ENCODE measurements around the gene GATAD2A.

The GATAD2A gene

DNA sequence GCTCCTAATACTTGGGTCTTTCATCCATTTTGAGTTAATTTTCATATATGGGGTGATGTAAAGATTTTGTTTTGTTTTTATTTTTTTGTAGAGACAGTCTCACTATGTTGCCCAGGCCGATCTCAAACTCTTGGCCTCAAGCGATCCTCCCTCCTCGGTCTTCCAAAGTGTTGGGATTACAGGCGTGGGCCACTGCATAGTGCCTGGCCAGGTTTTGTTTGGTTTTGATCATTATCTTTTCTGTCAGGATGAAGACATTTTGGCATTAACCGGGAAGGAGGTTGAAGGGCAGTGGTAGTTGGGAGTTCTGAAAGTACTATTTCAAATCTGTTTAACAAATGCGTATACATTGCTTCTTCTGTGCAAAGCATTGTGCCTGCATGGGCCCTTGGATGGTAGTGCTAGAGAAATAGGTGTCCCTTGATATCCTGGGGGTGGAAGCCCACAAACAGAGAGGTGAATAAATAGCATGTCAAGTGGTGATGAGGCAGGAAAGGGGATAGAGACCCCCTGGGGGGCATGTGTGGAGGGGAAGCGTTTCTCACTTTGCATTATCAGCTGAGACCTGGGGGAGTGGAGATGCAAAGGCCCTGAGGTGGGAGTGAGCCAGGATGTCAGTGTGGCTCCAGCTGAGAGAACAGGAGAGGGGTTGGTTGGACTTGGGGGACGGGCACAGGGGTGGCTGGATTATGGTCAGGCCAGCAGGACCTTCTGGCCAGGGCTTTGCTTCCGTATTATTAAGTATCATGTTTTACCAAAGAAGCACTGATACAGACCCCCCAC, 41.4 kb downstream of the GATAD2A start:
- H3K4me3 ChIP-seq (ENCODE audit: low read depth, low read length) = no peak overlapping the region
- POLR2A ChIA-PET = no interaction called here
- CTCF ChIA-PET = interaction anchor here (1.7 kb wide), 1 partner anchor 43 kb away, joined by 4 read pairs; no protein-coding TSS in a partner anchor
- TF ChIP-seq, protein P1, sequence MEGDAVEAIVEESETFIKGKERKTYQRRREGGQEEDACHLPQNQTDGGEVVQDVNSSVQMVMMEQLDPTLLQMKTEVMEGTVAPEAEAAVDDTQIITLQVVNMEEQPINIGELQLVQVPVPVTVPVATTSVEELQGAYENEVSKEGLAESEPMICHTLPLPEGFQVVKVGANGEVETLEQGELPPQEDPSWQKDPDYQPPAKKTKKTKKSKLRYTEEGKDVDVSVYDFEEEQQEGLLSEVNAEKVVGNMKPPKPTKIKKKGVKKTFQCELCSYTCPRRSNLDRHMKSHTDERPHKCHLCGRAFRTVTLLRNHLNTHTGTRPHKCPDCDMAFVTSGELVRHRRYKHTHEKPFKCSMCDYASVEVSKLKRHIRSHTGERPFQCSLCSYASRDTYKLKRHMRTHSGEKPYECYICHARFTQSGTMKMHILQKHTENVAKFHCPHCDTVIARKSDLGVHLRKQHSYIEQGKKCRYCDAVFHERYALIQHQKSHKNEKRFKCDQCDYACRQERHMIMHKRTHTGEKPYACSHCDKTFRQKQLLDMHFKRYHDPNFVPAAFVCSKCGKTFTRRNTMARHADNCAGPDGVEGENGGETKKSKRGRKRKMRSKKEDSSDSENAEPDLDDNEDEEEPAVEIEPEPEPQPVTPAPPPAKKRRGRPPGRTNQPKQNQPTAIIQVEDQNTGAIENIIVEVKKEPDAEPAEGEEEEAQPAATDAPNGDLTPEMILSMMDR (IDR thresholded peaks at IDR 0.05; ENCODE audit: insufficient read depth, low read length, missing control alignments) = no peak
- DNase-seq (ENCODE audit: low read depth, low spot score) = no peak

DNA sequence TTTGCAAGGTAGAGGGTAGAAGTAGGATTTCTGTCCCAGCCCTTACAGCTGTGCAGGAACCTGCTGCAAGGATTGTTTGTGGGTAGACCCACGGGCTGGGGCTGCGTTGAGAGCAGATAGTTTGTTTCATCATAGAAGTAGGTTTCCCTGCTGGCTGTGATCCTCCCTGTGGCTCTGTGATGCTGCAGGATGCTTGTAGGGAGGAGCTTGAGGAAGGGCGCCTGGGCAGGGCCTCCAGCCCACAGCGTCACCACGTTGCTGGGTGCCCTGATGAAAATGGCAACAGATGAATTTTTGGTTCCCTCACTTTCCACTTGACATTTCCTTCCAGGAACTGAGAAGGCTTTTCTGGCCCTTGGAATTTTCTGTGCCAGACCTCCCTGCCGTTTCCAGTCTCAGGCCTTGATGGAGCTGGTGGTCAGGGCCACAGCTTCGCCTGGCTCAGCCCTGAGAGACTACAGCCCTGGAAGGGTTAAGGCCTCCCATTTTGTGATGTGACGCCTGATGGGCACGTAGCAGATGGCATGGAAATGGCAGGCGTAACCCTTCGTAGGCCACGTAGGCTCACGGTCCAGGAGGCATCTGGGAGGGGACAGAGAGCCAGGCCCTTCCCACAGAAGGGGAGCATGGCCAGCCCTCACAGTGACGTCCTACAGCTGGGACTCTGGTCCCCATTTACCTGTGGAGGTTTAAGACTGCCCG, 42.2 kb downstream of the GATAD2A start:
- no peak overlapping the region for H3K4me3 ChIP-seq (ENCODE audit: low read depth, low read length)
- ChIA-PET CTCF (interaction anchor here (1.7 kb wide), 1 partner anchor 43 kb away, joined by 4 read pairs; no protein-coding TSS in a partner anchor), POLR2A (no interaction called here)
- no peak for DNase-seq (ENCODE audit: low read depth, low spot score)
- TF ChIP-seq, protein P1 (IDR thresholded peaks at IDR 0.05; ENCODE audit: insufficient read depth, low read length, missing control alignments) = no peak

DNA sequence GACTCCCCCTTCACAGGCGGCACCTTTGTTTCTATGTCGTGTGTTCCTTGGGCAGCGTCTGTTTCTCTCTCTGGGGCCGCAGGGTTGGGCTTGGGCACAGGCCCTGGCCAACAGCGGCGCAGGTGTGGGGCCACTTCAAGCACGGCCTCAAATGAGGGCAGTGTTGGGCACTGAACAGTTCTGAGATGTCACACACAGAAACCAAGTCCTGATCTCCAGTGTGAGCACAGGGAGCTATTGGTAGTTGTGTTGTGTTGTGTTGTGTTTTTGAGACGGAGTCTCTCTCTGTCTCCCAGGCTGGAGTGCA, 42.7 kb downstream of the GATAD2A start:
- ChIA-PET POLR2A (no interaction called here), CTCF (interaction anchor here (1.7 kb wide), 1 partner anchor 42 kb away, joined by 4 read pairs; no protein-coding TSS in a partner anchor)
- TF ChIP-seq, protein P1 (IDR thresholded peaks at IDR 0.05; ENCODE audit: insufficient read depth, low read length, missing control alignments) = no peak
- H3K4me3 ChIP-seq (ENCODE audit: low read depth, low read length) = no peak overlapping the region
- DNase-seq (ENCODE audit: low read depth, low spot score) = no peak

DNA sequence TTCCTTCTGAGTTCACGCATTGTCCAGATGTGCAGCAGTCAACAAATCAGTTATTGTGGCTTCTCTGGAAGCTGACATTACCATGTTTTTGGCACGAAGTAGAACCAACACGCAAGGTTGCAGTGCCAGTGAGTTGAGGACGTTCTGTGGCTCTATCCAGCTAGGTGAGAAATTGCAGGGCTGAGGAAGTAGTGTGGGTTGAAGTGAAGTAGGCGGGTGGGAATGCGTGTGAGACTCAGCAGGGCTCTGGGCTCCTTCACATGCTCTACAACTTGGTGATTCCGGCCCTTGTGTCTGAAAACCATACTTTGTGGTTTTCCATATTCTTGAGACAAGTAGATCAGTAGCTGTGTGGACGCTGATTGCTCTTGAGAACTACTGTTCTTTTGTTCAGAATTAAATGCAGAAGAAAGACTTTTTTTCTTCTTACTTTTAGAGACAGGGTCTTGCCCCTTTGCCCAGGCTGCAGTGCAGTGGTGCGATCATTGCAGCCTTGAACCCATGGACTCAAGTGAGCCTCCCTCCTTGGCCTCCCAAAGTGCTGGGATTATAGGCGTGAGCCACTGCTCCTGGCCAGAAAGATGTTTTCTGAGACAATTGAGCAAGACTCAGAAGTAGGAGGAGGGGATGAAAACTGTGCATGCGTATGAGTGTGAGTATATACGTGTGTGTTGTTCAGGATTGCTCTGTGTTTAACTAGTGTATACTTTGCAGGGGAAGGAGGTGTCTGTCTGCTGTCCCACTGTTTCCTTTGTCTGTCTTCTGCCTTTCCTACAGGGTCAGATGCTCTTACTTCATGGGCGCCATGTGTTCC, 46.2 kb downstream of the GATAD2A start:
- no peak overlapping the region for H3K4me3 ChIP-seq (ENCODE audit: low read depth, low read length)
- ChIA-PET POLR2A (no interaction called here), CTCF (no interaction called here)
- TF ChIP-seq, protein P1 (IDR thresholded peaks at IDR 0.05; ENCODE audit: insufficient read depth, low read length, missing control alignments) = no peak
- no peak for DNase-seq (ENCODE audit: low read depth, low spot score)

DNA sequence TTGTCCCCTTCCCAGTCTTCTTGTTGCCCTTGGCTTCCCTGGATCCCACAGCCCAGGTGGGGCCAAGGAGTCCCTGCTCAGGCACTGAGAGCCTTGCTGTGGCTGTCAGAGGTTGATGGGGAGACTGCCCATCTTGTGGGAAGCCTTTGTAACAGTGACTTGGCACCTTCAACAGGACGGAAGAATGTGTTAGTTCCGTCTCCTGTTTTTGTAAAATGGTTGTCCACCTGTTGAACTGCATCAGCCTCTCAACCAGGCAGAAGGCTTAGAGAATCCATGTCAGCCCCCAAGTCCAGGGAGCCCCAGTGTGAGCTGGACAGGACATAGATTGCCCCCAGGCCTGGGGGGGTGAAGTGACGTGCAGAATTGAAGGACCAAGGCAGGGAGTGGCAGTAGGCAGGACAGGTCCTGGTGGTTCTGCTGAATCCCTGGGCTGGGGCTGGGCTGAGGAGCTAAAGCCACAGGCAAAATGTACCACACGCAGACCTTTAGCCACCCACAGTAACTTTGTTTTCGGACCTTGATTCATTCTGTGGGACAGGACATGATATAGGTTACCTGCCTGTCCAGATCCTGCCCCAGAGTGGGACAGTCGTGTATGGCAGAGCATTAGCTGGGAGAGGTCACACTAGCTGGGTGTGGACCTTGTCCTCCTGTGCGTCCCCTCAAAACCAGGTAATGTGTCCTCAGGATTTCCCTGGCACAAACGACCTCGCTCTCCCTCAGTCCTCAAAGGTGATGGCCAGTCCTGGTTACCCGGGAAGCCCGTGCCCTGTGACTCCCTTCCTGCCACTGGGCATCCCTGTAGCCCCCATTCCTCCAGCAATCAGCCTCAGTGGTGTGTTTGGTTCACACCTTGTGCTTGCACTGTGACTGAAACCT, 47.0 kb downstream of the GATAD2A start:
- no peak overlapping the region for H3K4me3 ChIP-seq (ENCODE audit: low read depth, low read length)
- no peak for DNase-seq (ENCODE audit: low read depth, low spot score)
- TF ChIP-seq, protein P1 (IDR thresholded peaks at IDR 0.05; ENCODE audit: insufficient read depth, low read length, missing control alignments) = no peak
- ChIA-PET CTCF (no interaction called here), POLR2A (interaction anchor here (0.7 kb wide), 1 partner anchor 47 kb away, joined by 6 read pairs; the partner anchor contains the start of gene GATAD2A)

All from AG04449 (cell line).